PFSK-1 (cell line): ENCODE results near the gene FBXO38.

Source experiments
- FOXP2 ChIP-seq: optimal IDR thresholded peaks from 2 replicates; pipeline ENCODE3; 2011; ENCODE audit warnings: borderline replicate concordance, control low read depth, inconsistent platforms; ENCODE audit not compliant: insufficient read depth; ENCODE audit errors: extremely low read length, extremely low read depth
- POLR2AphosphoS5 ChIP-seq: IDR thresholded peaks from 2 replicates; pipeline ENCODE4 v1.6.1; 2012; ENCODE audit warnings: low read depth, mild to moderate bottlenecking, control low read depth, low read length, moderate library complexity
- REST ChIP-seq, 2 experiments: IDR thresholded peaks; 2 replicates each; pipeline versions ENCODE4 v1.6.1 to v1.8.0; 2011 to 2012; ENCODE audit warnings: low read depth in 2 of 2, low read length in 2 of 2, control low read depth in 1 of 2, inconsistent platforms in 1 of 2, mild to moderate bottlenecking in 1 of 2, moderate library complexity in 1 of 2; ENCODE audit not compliant: insufficient read depth in 1 of 2
- SIN3A ChIP-seq: IDR thresholded peaks from 2 replicates; pipeline ENCODE4 v1.6.1; 2012; ENCODE audit warnings: mild to moderate bottlenecking, low read length, moderate library complexity, borderline replicate concordance; ENCODE audit not compliant: insufficient read depth
- TAF1 ChIP-seq: IDR thresholded peaks from 2 replicates; pipeline ENCODE4 v1.6.1; 2012; ENCODE audit warnings: low read length, control low read depth, borderline replicate concordance; ENCODE audit not compliant: insufficient read depth

FBXO38 gene

GRCh38 chr5:148426514-148426913, 42.8 kb downstream of the FBXO38 start:
- TF ChIP-seq FOXP2, result no peak
- TF ChIP-seq SIN3A, result no peak
- no peak for TF ChIP-seq POLR2AphosphoS5
- TF ChIP-seq REST (IDR thresholded peaks at IDR 0.05; ENCODE audit: insufficient read depth in 1 of 2, low read depth in 2 of 2, low read length in 2 of 2), result no peak
- TF ChIP-seq TAF1, result no peak

- no peak for TF ChIP-seq FOXP2
- TF ChIP-seq TAF1, result no peak
- TF ChIP-seq REST (IDR thresholded peaks at IDR 0.05; ENCODE audit: insufficient read depth in 1 of 2, low read depth in 2 of 2, low read length in 2 of 2), result no peak
- TF ChIP-seq SIN3A, result no peak
- TF ChIP-seq POLR2AphosphoS5, result no peak
These were observed 43.7 kb downstream of the FBXO38 start for GRCh38 chr5:148427370-148428042.

GRCh38 chr5:148428848-148429247, 45.1 kb downstream of the FBXO38 start:
- TF ChIP-seq SIN3A (no peak), FOXP2 (no peak), TAF1 (no peak), POLR2AphosphoS5 (no peak), REST (IDR thresholded peaks at IDR 0.05; ENCODE audit: insufficient read depth in 1 of 2, low read depth in 2 of 2, low read length in 2 of 2) (no peak)

- TF ChIP-seq SIN3A (no peak), POLR2AphosphoS5 (no peak), FOXP2 (no peak), REST (IDR thresholded peaks at IDR 0.05; ENCODE audit: insufficient read depth in 1 of 2, low read depth in 2 of 2, low read length in 2 of 2) (no peak), TAF1 (no peak)
These were observed 50.1 kb downstream of the FBXO38 start for GRCh38 chr5:148433826-148434225.

- no peak for TF ChIP-seq SIN3A
- TF ChIP-seq POLR2AphosphoS5, result no peak
These were observed 52.3 kb downstream of the FBXO38 start for GRCh38 chr5:148436029-148436428.
